Astrocyte (in vitro differentiated cells and primary cell): ENCODE measurements around the gene KRCC1. TPM values are rescaled to one million over a fixed set of nuclear protein-coding genes. Genes with fewer than 3 reads are reported as not detected.

Experiments
- DNase-seq: peaks from one replicate; pipeline ENCODE4 v3.0.0-alpha.2; 2010; ENCODE audit warnings: low read depth
- FAIRE-seq: peaks from 2 replicates; lab custom pipeline; 2011; peaks lifted over from hg19 to GRCh38; lab: Jason Lieb, UNC
- H2AFZ ChIP-seq: 2 replicates; pipeline ENCODE4 v1.6.0; 2012; ENCODE audit warnings: low read depth, low read length, inconsistent platforms
- H3K27ac ChIP-seq: 2 replicates; pipeline ENCODE4 v1.5.1; 2011; ENCODE audit warnings: low read depth, low read length, inconsistent platforms
- H3K27me3 ChIP-seq: 2 replicates; pipeline ENCODE4 v1.6.0; 2011; ENCODE audit warnings: low read length, inconsistent platforms; ENCODE audit not compliant: insufficient read depth
- H3K36me3 ChIP-seq: 2 replicates; pipeline ENCODE4 v1.5.1; 2011; ENCODE audit warnings: low read length, inconsistent platforms; ENCODE audit not compliant: insufficient read depth
- H3K4me1 ChIP-seq: 2 replicates; pipeline ENCODE4 v1.5.1; 2011; ENCODE audit warnings: low read length, inconsistent platforms; ENCODE audit not compliant: insufficient read depth
- H3K4me2 ChIP-seq: 2 replicates; pipeline ENCODE4 v1.6.0; 2012; ENCODE audit warnings: low read length, inconsistent platforms
- H3K4me3 ChIP-seq: 2 replicates; pipeline ENCODE4 v1.5.1; 2011; ENCODE audit warnings: low read depth, mild to moderate bottlenecking, low read length, inconsistent platforms; ENCODE audit not compliant: insufficient read depth
- H3K79me2 ChIP-seq: 2 replicates; pipeline ENCODE4 v1.6.0; 2012; ENCODE audit warnings: mild to moderate bottlenecking, low read length, inconsistent platforms; ENCODE audit not compliant: insufficient read depth
- H3K9ac ChIP-seq: 2 replicates; pipeline ENCODE4 v1.6.0; 2012; ENCODE audit warnings: mild to moderate bottlenecking, low read length, inconsistent platforms
- H3K9me3 ChIP-seq: 2 replicates; pipeline ENCODE4 v1.5.1; 2012; ENCODE audit warnings: low read depth, mild to moderate bottlenecking, low read length, inconsistent platforms; ENCODE audit not compliant: insufficient read depth
- H4K20me1 ChIP-seq: 2 replicates; pipeline ENCODE4 v1.6.0; 2012; ENCODE audit warnings: low read length, inconsistent platforms; ENCODE audit not compliant: insufficient read depth
- H3K27ac Mint-ChIP-seq: one replicate; pipeline ENCODE4 v1.8.0; 2021; ENCODE audit warnings: mild to moderate bottlenecking, mixed read lengths; ENCODE audit not compliant: unreplicated experiment
- H3K27me3 Mint-ChIP-seq: one replicate; pipeline ENCODE4 v1.8.0; 2021; ENCODE audit warnings: low read depth, mixed read lengths; ENCODE audit not compliant: unreplicated experiment
- H3K36me3 Mint-ChIP-seq: one replicate; pipeline ENCODE4 v1.8.0; 2021; ENCODE audit warnings: low read depth, mixed read lengths; ENCODE audit not compliant: unreplicated experiment
- H3K4me1 Mint-ChIP-seq: one replicate; pipeline ENCODE4 v1.8.0; 2021; ENCODE audit warnings: low read depth, mixed read lengths; ENCODE audit not compliant: unreplicated experiment
- H3K4me3 Mint-ChIP-seq: one replicate; pipeline ENCODE4 v1.8.0; 2021; ENCODE audit warnings: mild to moderate bottlenecking, moderate library complexity, mixed read lengths; ENCODE audit not compliant: unreplicated experiment
- H3K9me3 Mint-ChIP-seq: one replicate; pipeline ENCODE4 v1.8.0; 2021; ENCODE audit warnings: mild to moderate bottlenecking, mixed read lengths; ENCODE audit not compliant: unreplicated experiment
- EZH2 ChIP-seq: IDR thresholded peaks from 2 replicates; pipeline ENCODE4 v1.6.1; 2012; ENCODE audit warnings: mild to moderate bottlenecking, low read length, inconsistent platforms; ENCODE audit not compliant: insufficient read depth
- total RNA-seq: library from RNA; stranded (reverse); gene quantifications from 2 replicates; pipeline ENCODE4 v1.2.1, GENCODE V29; 2021
- TF ChIP-seq, protein P1 (sequence below): IDR thresholded peaks from 2 replicates; pipeline ENCODE4 v1.5.1; 2011; ENCODE audit warnings: low read depth, mild to moderate bottlenecking, inconsistent platforms, low read length, moderate library complexity; ENCODE audit not compliant: insufficient read depth

KRCC1 gene
- total RNA-seq, 1 donor from 2014 or later = 17.7 TPM

DNA sequence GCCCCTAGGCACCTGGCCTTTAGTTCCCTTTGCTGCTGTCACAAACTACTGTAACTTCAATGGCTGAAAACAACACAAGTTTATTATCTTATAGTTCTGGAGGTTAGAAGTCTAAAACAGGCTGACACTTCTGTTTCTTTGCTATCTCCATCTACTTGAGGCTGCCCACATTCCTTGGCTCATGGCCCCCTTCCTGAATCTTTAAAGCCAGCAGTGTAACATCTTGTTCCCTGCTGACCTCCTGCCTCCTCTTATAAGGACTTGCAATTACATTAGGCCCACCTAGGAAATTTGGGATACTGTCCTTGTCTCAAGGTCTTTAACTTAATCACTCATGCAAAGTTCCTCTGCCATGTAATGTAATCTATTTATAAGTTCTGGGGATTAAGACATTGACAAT is 18.6 kb upstream of the KRCC1 start:
- no peak overlapping the region for H3K4me2 ChIP-seq
- no peaks in the 10 kb centered on the region for H3K27me3 ChIP-seq
- H4K20me1 ChIP-seq = no peaks in the 10 kb centered on the region
- no peaks in the 10 kb centered on the region for H3K79me2 ChIP-seq
- DNase-seq = no peak
- H3K9me3 Mint-ChIP-seq = peaks cover 9% of the 10 kb centered on the region
- peaks cover 2% of the 10 kb centered on the region for H3K27me3 Mint-ChIP-seq
- no peaks in the 10 kb centered on the region for H3K36me3 Mint-ChIP-seq
- H3K4me1 ChIP-seq = peaks cover 5% of the 10 kb centered on the region
- H3K9me3 ChIP-seq = no peaks in the 10 kb centered on the region
- no peak for TF ChIP-seq EZH2
- TF ChIP-seq, protein P1, sequence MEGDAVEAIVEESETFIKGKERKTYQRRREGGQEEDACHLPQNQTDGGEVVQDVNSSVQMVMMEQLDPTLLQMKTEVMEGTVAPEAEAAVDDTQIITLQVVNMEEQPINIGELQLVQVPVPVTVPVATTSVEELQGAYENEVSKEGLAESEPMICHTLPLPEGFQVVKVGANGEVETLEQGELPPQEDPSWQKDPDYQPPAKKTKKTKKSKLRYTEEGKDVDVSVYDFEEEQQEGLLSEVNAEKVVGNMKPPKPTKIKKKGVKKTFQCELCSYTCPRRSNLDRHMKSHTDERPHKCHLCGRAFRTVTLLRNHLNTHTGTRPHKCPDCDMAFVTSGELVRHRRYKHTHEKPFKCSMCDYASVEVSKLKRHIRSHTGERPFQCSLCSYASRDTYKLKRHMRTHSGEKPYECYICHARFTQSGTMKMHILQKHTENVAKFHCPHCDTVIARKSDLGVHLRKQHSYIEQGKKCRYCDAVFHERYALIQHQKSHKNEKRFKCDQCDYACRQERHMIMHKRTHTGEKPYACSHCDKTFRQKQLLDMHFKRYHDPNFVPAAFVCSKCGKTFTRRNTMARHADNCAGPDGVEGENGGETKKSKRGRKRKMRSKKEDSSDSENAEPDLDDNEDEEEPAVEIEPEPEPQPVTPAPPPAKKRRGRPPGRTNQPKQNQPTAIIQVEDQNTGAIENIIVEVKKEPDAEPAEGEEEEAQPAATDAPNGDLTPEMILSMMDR = no peak
- peaks cover 5% of the 10 kb centered on the region for H3K4me1 Mint-ChIP-seq
- no peak for FAIRE-seq
- no peak overlapping the region for H3K9ac ChIP-seq
- H3K4me3 Mint-ChIP-seq = no peak overlapping the region
- no peaks in the 10 kb centered on the region for H3K36me3 ChIP-seq
- H2AFZ ChIP-seq = no peak overlapping the region
- peak overlapping the region; percentile 58 for H3K27ac Mint-ChIP-seq
- H3K27ac ChIP-seq = no peak overlapping the region
- H3K4me3 ChIP-seq = no peak overlapping the region

DNA sequence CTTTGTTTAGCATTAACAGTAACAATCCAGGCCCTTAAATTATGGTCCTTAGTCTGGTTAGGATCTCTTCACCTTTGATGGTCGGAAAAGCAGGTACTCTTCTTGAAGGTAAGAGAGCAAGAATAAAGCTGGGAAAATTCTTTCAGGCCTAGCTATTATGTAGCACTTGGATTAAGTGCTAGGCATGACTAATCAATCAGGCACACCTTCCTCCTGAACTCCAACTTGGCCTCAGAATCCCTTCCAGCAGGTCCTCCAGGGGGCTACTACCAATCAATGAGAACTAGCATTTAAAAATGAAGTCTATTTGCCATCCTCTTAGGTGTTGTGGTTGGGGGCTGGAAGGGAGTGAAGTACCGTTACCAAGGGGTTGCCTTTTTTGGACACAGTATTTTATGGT is 15.8 kb upstream of the KRCC1 start:
- H3K27me3 ChIP-seq = no peaks in the 10 kb centered on the region
- H3K4me3 ChIP-seq = no peak overlapping the region
- Mint-ChIP-seq H3K36me3 (no peaks in the 10 kb centered on the region), H3K4me1 (peaks cover 9% of the 10 kb centered on the region), H3K27ac (no peak overlapping the region), H3K27me3 (no peaks in the 10 kb centered on the region), H3K4me3 (no peak overlapping the region), H3K9me3 (peaks cover 9% of the 10 kb centered on the region)
- H3K4me1 ChIP-seq = peaks cover 5% of the 10 kb centered on the region
- no peaks in the 10 kb centered on the region for H4K20me1 ChIP-seq
- H2AFZ ChIP-seq = peak overlapping the region; percentile 1
- H3K79me2 ChIP-seq = no peaks in the 10 kb centered on the region
- no peak for DNase-seq
- no peak for TF ChIP-seq EZH2
- TF ChIP-seq, protein P1 = no peak
- no peak for FAIRE-seq
- no peak overlapping the region for H3K9ac ChIP-seq
- no peaks in the 10 kb centered on the region for H3K9me3 ChIP-seq
- no peak overlapping the region for H3K4me2 ChIP-seq
- H3K36me3 ChIP-seq = no peaks in the 10 kb centered on the region
- H3K27ac ChIP-seq = no peak overlapping the region

DNA sequence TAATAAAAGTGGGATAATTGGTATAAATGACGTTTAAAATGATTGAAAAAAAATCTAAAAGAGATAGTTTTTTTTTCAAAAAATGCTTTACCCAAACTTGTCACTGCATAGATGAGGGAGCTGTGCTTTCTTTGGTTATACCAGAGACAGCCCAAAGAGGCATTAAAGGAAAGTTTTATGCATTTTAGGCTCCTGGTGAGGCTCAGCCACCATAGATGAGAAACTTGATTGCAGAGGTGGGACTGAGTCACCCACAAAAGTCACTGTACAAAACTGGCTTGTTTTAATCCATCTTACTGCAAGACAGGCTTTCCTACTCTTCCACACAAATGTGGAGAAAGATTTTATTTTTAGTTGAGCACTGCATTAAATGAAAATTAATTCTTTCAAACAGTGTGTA is 14.5 kb upstream of the KRCC1 start:
- H3K4me3 Mint-ChIP-seq = no peak overlapping the region
- no peak overlapping the region for H3K27ac ChIP-seq
- no peaks in the 10 kb centered on the region for H3K27me3 ChIP-seq
- no peaks in the 10 kb centered on the region for H4K20me1 ChIP-seq
- no peak overlapping the region for H3K4me2 ChIP-seq
- H3K4me1 Mint-ChIP-seq = peaks cover 7% of the 10 kb centered on the region
- H3K36me3 ChIP-seq = no peaks in the 10 kb centered on the region
- no peaks in the 10 kb centered on the region for H3K9me3 ChIP-seq
- FAIRE-seq (no peak), DNase-seq (no peak)
- no peak overlapping the region for H3K9ac ChIP-seq
- peaks cover 1% of the 10 kb centered on the region for H3K4me1 ChIP-seq
- no peaks in the 10 kb centered on the region for H3K79me2 ChIP-seq
- H3K4me3 ChIP-seq = no peak overlapping the region
- H2AFZ ChIP-seq = no peak overlapping the region
- H3K27ac Mint-ChIP-seq = no peak overlapping the region
- no peaks in the 10 kb centered on the region for H3K27me3 Mint-ChIP-seq
- no peaks in the 10 kb centered on the region for H3K36me3 Mint-ChIP-seq
- peaks cover 9% of the 10 kb centered on the region for H3K9me3 Mint-ChIP-seq
- no peak for TF ChIP-seq EZH2
- TF ChIP-seq, protein P1 = no peak
